ENCODE results near the gene INHBE.

INHBE gene

GRCh38 chr12:57456145-57456700, 1.1 kb downstream of the INHBE start:
- WGBS (ENCODE audit: extremely low coverage, insufficient coverage, insufficient read length) = no CpG with 5 or more reads among the region's 15 CpGs
- H3K79me2 ChIP-seq (ENCODE audit: control insufficient read depth, insufficient read depth, low read length, poor library complexity) = no peaks in the 10 kb centered on the region
- peaks cover 4% of the 10 kb centered on the region for H3K79me1 ChIP-seq (ENCODE audit: low read length)

GRCh38 chr12:57456737-57457490, 1.8 kb downstream of the INHBE start:
- Histone ChIP-seq H3K79me1 (ENCODE audit: low read length) (peaks cover 6% of the 10 kb centered on the region), H2BK120ac (ENCODE audit: insufficient read depth, low read length, poor library complexity) (no peak overlapping the region), H3K36me3 (ENCODE audit: control insufficient read depth in 1 of 2, insufficient read depth in 2 of 2, low read length in 2 of 2) (no peaks in the 10 kb centered on the region), H4K91ac (ENCODE audit: low read depth, low read length) (no peak overlapping the region), H3K27me3 (ENCODE audit: insufficient read depth, low read length) (no peaks in the 10 kb centered on the region), H3K4me1 (ENCODE audit: control insufficient read depth in 1 of 2, insufficient read depth in 2 of 2, low read length in 2 of 2) (peaks cover 6 to 8% of the 10 kb centered on the region in 2 experiments), H3K27ac (ENCODE audit: low read depth, low read length) (no peak overlapping the region), H3K4me3 (ENCODE audit: low read depth, low read length) (no peak overlapping the region), H4K8ac (ENCODE audit: low read depth, low read length) (no peak overlapping the region), H3K9ac (ENCODE audit: low read length) (no peak overlapping the region), H3K23ac (ENCODE audit: low read length) (no peak overlapping the region), H3K4ac (ENCODE audit: low read depth, low read length) (no peak overlapping the region), H2AK5ac (ENCODE audit: low read length) (no peak overlapping the region), H2AFZ (ENCODE audit: insufficient read depth, low read length, poor library complexity) (no peak overlapping the region), H3K9me3 (ENCODE audit: insufficient read depth, low read depth, low read length) (no peaks in the 10 kb centered on the region), H3K79me2 (ENCODE audit: control insufficient read depth, insufficient read depth, low read length, poor library complexity) (no peaks in the 10 kb centered on the region), H2BK12ac (ENCODE audit: low read length) (no peak overlapping the region), H3K18ac (ENCODE audit: low read length) (no peak overlapping the region), H3K14ac (ENCODE audit: low read length) (no peak overlapping the region), H2BK5ac (ENCODE audit: low read depth, low read length, poor library complexity) (no peak overlapping the region), H3K4me2 (ENCODE audit: low read length) (no peak overlapping the region), H4K12ac (ENCODE audit: low read depth, low read length) (no peak overlapping the region)
- no CpG with 5 or more reads among the region's 6 CpGs for WGBS (ENCODE audit: extremely low coverage, insufficient coverage, insufficient read length)
- no peak for DNase-seq

More at GRCh38 chr12:57456145-57456700, 1.1 kb downstream of the INHBE start:
- Histone ChIP-seq H3K9me3 (ENCODE audit: insufficient read depth, low read depth, low read length) (no peaks in the 10 kb centered on the region), H3K14ac (ENCODE audit: low read length) (no peak overlapping the region), H4K91ac (ENCODE audit: low read depth, low read length) (no peak overlapping the region), H3K18ac (ENCODE audit: low read length) (no peak overlapping the region), H3K27ac (ENCODE audit: low read depth, low read length) (no peak overlapping the region), H2AFZ (ENCODE audit: insufficient read depth, low read length, poor library complexity) (peak overlapping the region; percentile 28), H2AK5ac (ENCODE audit: low read length) (no peak overlapping the region), H3K27me3 (ENCODE audit: insufficient read depth, low read length) (no peaks in the 10 kb centered on the region), H3K4ac (ENCODE audit: low read depth, low read length) (no peak overlapping the region), H4K12ac (ENCODE audit: low read depth, low read length) (no peak overlapping the region), H2BK5ac (ENCODE audit: low read depth, low read length, poor library complexity) (no peak overlapping the region), H3K4me3 (ENCODE audit: low read depth, low read length) (no peak overlapping the region), H4K8ac (ENCODE audit: low read depth, low read length) (no peak overlapping the region), H2BK12ac (ENCODE audit: low read length) (no peak overlapping the region), H3K4me2 (ENCODE audit: low read length) (no peak overlapping the region), H3K36me3 (ENCODE audit: control insufficient read depth in 1 of 2, insufficient read depth in 2 of 2, low read length in 2 of 2) (no peaks in the 10 kb centered on the region), H3K4me1 (ENCODE audit: control insufficient read depth in 1 of 2, insufficient read depth in 2 of 2, low read length in 2 of 2) (peaks cover 6 to 8% of the 10 kb centered on the region in 2 experiments), H3K23ac (ENCODE audit: low read length) (no peak overlapping the region), H3K9ac (ENCODE audit: low read length) (no peak overlapping the region), H2BK120ac (ENCODE audit: insufficient read depth, low read length, poor library complexity) (no peak overlapping the region)
- DNase-seq = peak in 1 of 2 donors; percentile 62

GRCh38 chr12:57458665-57459054, 3.6 kb downstream of the INHBE start:
- Histone ChIP-seq H3K27me3 (ENCODE audit: insufficient read depth, low read length) (no peaks in the 10 kb centered on the region), H3K36me3 (ENCODE audit: control insufficient read depth in 1 of 2, insufficient read depth in 2 of 2, low read length in 2 of 2) (no peaks in the 10 kb centered on the region), H4K12ac (ENCODE audit: low read depth, low read length) (peak overlapping the region; percentile 39), H3K4me2 (ENCODE audit: low read length) (peak overlapping the region; percentile 97), H3K18ac (ENCODE audit: low read length) (no peak overlapping the region), H3K4ac (ENCODE audit: low read depth, low read length) (no peak overlapping the region), H3K23ac (ENCODE audit: low read length) (no peak overlapping the region), H4K91ac (ENCODE audit: low read depth, low read length) (peak overlapping the region; percentile 75), H4K8ac (ENCODE audit: low read depth, low read length) (peak overlapping the region; percentile 18), H3K4me1 (ENCODE audit: control insufficient read depth in 1 of 2, insufficient read depth in 2 of 2, low read length in 2 of 2) (peaks cover 6 to 8% of the 10 kb centered on the region in 2 experiments), H3K9me3 (ENCODE audit: insufficient read depth, low read depth, low read length) (no peaks in the 10 kb centered on the region), H2BK120ac (ENCODE audit: insufficient read depth, low read length, poor library complexity) (no peak overlapping the region), H3K79me2 (ENCODE audit: control insufficient read depth, insufficient read depth, low read length, poor library complexity) (no peaks in the 10 kb centered on the region), H2BK5ac (ENCODE audit: low read depth, low read length, poor library complexity) (peak overlapping the region; percentile 1), H3K27ac (ENCODE audit: low read depth, low read length) (no peak overlapping the region), H3K14ac (ENCODE audit: low read length) (no peak overlapping the region), H2AK5ac (ENCODE audit: low read length) (no peak overlapping the region), H3K79me1 (ENCODE audit: low read length) (peaks cover 8% of the 10 kb centered on the region), H3K9ac (ENCODE audit: low read length) (peak overlapping the region; percentile 16), H2AFZ (ENCODE audit: insufficient read depth, low read length, poor library complexity) (peak overlapping the region; percentile 56), H3K4me3 (ENCODE audit: low read depth, low read length) (no peak overlapping the region), H2BK12ac (ENCODE audit: low read length) (no peak overlapping the region)
- no peak for DNase-seq
- WGBS (ENCODE audit: extremely low coverage, insufficient coverage, insufficient read length) = no CpG with 5 or more reads among the region's 3 CpGs

- Histone ChIP-seq H3K4me1 (ENCODE audit: control insufficient read depth in 1 of 2, insufficient read depth in 2 of 2, low read length in 2 of 2) (peaks cover 6 to 8% of the 10 kb centered on the region in 2 experiments), H3K23ac (ENCODE audit: low read length) (no peak overlapping the region), H3K14ac (ENCODE audit: low read length) (peak overlapping the region; percentile 29), H3K36me3 (ENCODE audit: control insufficient read depth in 1 of 2, insufficient read depth in 2 of 2, low read length in 2 of 2) (no peaks in the 10 kb centered on the region), H2BK120ac (ENCODE audit: insufficient read depth, low read length, poor library complexity) (peak overlapping the region; percentile 43), H3K4me2 (ENCODE audit: low read length) (peak overlapping the region; percentile 97), H3K4ac (ENCODE audit: low read depth, low read length) (no peak overlapping the region), H2AFZ (ENCODE audit: insufficient read depth, low read length, poor library complexity) (peak overlapping the region; percentile 57), H2AK5ac (ENCODE audit: low read length) (no peak overlapping the region), H4K12ac (ENCODE audit: low read depth, low read length) (peak overlapping the region; percentile 39), H2BK5ac (ENCODE audit: low read depth, low read length, poor library complexity) (peak overlapping the region; percentile 14), H3K9me3 (ENCODE audit: insufficient read depth, low read depth, low read length) (no peaks in the 10 kb centered on the region), H3K4me3 (ENCODE audit: low read depth, low read length) (peak overlapping the region; percentile 66), H3K27ac (ENCODE audit: low read depth, low read length) (no peak overlapping the region), H3K27me3 (ENCODE audit: insufficient read depth, low read length) (no peaks in the 10 kb centered on the region), H2BK12ac (ENCODE audit: low read length) (no peak overlapping the region), H3K79me1 (ENCODE audit: low read length) (peaks cover 8% of the 10 kb centered on the region), H4K8ac (ENCODE audit: low read depth, low read length) (peak overlapping the region; percentile 33), H3K18ac (ENCODE audit: low read length) (no peak overlapping the region), H3K9ac (ENCODE audit: low read length) (no peak overlapping the region), H4K91ac (ENCODE audit: low read depth, low read length) (no peak overlapping the region), H3K79me2 (ENCODE audit: control insufficient read depth, insufficient read depth, low read length, poor library complexity) (no peaks in the 10 kb centered on the region)
- DNase-seq = peak; percentile 93 to 96
- no CpG with 5 or more reads among the region's 24 CpGs for WGBS (ENCODE audit: extremely low coverage, insufficient coverage, insufficient read length)
These were observed 4.1 kb downstream of the INHBE start for GRCh38 chr12:57459055-57459749.

Measured in trophoblast cell (in vitro differentiated cells and primary cell).